Measurements from ENCODE around the gene EFCAB5. TPM values are rescaled to one million over a fixed set of nuclear protein-coding genes. Genes with fewer than 3 reads are reported as not detected.
A peak's percentile ranks its signal among the peaks of the same experiment; 100 is the strongest.

EFCAB5 gene
- polyA plus RNA-seq, 1 of the 3 experiments (the other 2 are of a cell fraction), result 0.05 TPM

GRCh38 chr17:30116661-30117551, 175.5 kb downstream of the EFCAB5 start, which contains the start of gene NSRP1:
NSRP1 (plus strand) TSS chr17:30116816; CDS start chr17:30116844, 28 bp downstream.
- peak; percentile 87 for DNase-seq
- H3K4me2 ChIP-seq, result peak within 1 kb of the TSS; percentile 68
- H3K9me3 ChIP-seq, result no peaks in the 10 kb centered on the region
- H3K79me2 ChIP-seq (ENCODE audit: insufficient read depth), result peaks cover 53% of the 10 kb centered on the region
- peaks cover 17% of the 10 kb centered on the region for H3F3A ChIP-seq (replicated peaks; ENCODE audit: insufficient read depth)
- no peaks in the 10 kb centered on the region for H3K27me3 ChIP-seq (ENCODE audit: insufficient read depth)
- peaks cover 3 to 9% of the 10 kb centered on the region in 2 experiments; a peak in 2 of 4 replicates for H3K4me1 ChIP-seq (ENCODE audit: control insufficient read depth in 1 of 2, insufficient read depth in 2 of 2, low read depth in 1 of 2, low read length in 1 of 2)
- H2AFZ ChIP-seq (ENCODE audit: low read depth), result peak within 1 kb of the TSS; percentile 98
- peak within 1 kb of the TSS; percentile 96 for H3K9ac ChIP-seq
- H3K36me3 ChIP-seq (replicated peaks in 1 of 2; ENCODE audit: control insufficient read depth in 1 of 2, insufficient read depth in 2 of 2, low read length in 1 of 2), result peaks cover 9 to 27% of the 10 kb centered on the region in 2 experiments
- H3K9me2 ChIP-seq, result no peaks in the 10 kb centered on the region
- H3K4me3 ChIP-seq (ENCODE audit: low read depth in 2 of 2, low read length in 1 of 2), result peak within 1 kb of the TSS; percentile 76 to 82
- POLR2A ChIA-PET, result interaction anchor here (0.9 to 1.1 kb wide), 2 partner anchors 12 to 219 kb away, joined by 3 to 5 read pairs; no protein-coding TSS in a partner anchor
- H3K27ac ChIP-seq (ENCODE audit: low read depth in 2 of 2, low read length in 1 of 2), result peak within 1 kb of the TSS; percentile 95
- CTCF ChIA-PET, result interaction anchor here (1.5 to 2.2 kb wide), 3 partner anchors 9 to 120 kb away, joined by 5 to 19 read pairs (median 11); no protein-coding TSS in a partner anchor
- under 1% methylated on average over 46 of the region's 47 CpGs for WGBS (ENCODE audit: low lambda C conversion rate)
- H4K20me1 ChIP-seq (ENCODE audit: insufficient read depth), result peaks cover 5% of the 10 kb centered on the region
- peak; percentile 99 for TF ChIP-seq CHD2 (IDR thresholded peaks at IDR 0.05; ENCODE audit: low read length, partially characterized antibody)
- TF ChIP-seq, protein P1, sequence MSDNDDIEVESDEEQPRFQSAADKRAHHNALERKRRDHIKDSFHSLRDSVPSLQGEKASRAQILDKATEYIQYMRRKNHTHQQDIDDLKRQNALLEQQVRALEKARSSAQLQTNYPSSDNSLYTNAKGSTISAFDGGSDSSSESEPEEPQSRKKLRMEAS (IDR thresholded peaks at IDR 0.05; ENCODE audit: low read depth), result peak; percentile 77
- no peak for TF ChIP-seq RCOR1 (IDR thresholded peaks at IDR 0.05; ENCODE audit: low read length)
- no peak for TF ChIP-seq IRF3 (IDR thresholded peaks at IDR 0.05; ENCODE audit: low read depth, low read length)
- no peak for TF ChIP-seq EP300 (IDR thresholded peaks at IDR 0.05; ENCODE audit: borderline replicate concordance in 1 of 2, low read depth in 1 of 2, low read length in 1 of 2)
- no peak for TF ChIP-seq FOXM1 (IDR thresholded peaks at IDR 0.05; ENCODE audit: low read depth)
- TF ChIP-seq GATA2 (CRISPR knock-in tag; IDR thresholded peaks at IDR 0.05), result no peak
- TF ChIP-seq PBX3 (IDR thresholded peaks at IDR 0.05), result no peak
- TF ChIP-seq MXI1 (IDR thresholded peaks at IDR 0.05; ENCODE audit: low read depth, low read length), result peak; percentile 76
- TF ChIP-seq SMC3 (IDR thresholded peaks at IDR 0.05; ENCODE audit: low read depth, low read length), result no peak
- no peak for TF ChIP-seq ELF1 (IDR thresholded peaks at IDR 0.05)
- TF ChIP-seq SIN3A (IDR thresholded peaks at IDR 0.05; ENCODE audit: borderline replicate concordance, low read depth, low read length), result peak; percentile 73; the same call in 1 of the 2 replicates
- no peak for TF ChIP-seq RXRA (IDR thresholded peaks at IDR 0.05; ENCODE audit: borderline replicate concordance, low read depth)
- TF ChIP-seq NFIC (IDR thresholded peaks at IDR 0.05; ENCODE audit: borderline replicate concordance), result no peak
- no peak for TF ChIP-seq RAD21 (IDR thresholded peaks at IDR 0.05; ENCODE audit: low read length)
- peak; percentile 99 for TF ChIP-seq TAF1 (IDR thresholded peaks at IDR 0.05; ENCODE audit: borderline replicate concordance, low read depth, low read length)
- peak; percentile 95 for TF ChIP-seq YY1 (IDR thresholded peaks at IDR 0.05; ENCODE audit: low read depth)
- peak; percentile 98 for TF ChIP-seq POLR2AphosphoS5 (IDR thresholded peaks at IDR 0.05; ENCODE audit: low read depth, low read length)
- TF ChIP-seq, protein P2, sequence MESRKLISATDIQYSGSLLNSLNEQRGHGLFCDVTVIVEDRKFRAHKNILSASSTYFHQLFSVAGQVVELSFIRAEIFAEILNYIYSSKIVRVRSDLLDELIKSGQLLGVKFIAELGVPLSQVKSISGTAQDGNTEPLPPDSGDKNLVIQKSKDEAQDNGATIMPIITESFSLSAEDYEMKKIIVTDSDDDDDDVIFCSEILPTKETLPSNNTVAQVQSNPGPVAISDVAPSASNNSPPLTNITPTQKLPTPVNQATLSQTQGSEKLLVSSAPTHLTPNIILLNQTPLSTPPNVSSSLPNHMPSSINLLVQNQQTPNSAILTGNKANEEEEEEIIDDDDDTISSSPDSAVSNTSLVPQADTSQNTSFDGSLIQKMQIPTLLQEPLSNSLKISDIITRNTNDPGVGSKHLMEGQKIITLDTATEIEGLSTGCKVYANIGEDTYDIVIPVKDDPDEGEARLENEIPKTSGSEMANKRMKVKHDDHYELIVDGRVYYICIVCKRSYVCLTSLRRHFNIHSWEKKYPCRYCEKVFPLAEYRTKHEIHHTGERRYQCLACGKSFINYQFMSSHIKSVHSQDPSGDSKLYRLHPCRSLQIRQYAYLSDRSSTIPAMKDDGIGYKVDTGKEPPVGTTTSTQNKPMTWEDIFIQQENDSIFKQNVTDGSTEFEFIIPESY (IDR thresholded peaks at IDR 0.05; ENCODE audit: borderline replicate concordance, low read depth), result peak; percentile 98
- no peak for TF ChIP-seq USF1 (IDR thresholded peaks at IDR 0.05; ENCODE audit: borderline replicate concordance, low read depth)
- no peak; the same call in 1 of the 2 replicates for TF ChIP-seq FOSL2 (IDR thresholded peaks at IDR 0.05; ENCODE audit: borderline replicate concordance, low read depth)
- no peak for TF ChIP-seq MEF2A (IDR thresholded peaks at IDR 0.05; ENCODE audit: borderline replicate concordance, low read depth)
- no peak for TF ChIP-seq GABPA (IDR thresholded peaks at IDR 0.05; ENCODE audit: low read depth)
- no peak for TF ChIP-seq TEAD4 (IDR thresholded peaks at IDR 0.05; ENCODE audit: borderline replicate concordance, insufficient read depth)
